CD4-positive, alpha-beta T cell treated with Interleukin-6 for 4 hours (primary cell): ENCODE measurements around the gene POLR3E.

ENCODE experiments used
- DNase-seq: peaks from one replicate; pipeline ENCODE4 v3.0.0-alpha.2; 2020; ENCODE audit warnings: mixed read lengths

The POLR3E gene

DNA sequence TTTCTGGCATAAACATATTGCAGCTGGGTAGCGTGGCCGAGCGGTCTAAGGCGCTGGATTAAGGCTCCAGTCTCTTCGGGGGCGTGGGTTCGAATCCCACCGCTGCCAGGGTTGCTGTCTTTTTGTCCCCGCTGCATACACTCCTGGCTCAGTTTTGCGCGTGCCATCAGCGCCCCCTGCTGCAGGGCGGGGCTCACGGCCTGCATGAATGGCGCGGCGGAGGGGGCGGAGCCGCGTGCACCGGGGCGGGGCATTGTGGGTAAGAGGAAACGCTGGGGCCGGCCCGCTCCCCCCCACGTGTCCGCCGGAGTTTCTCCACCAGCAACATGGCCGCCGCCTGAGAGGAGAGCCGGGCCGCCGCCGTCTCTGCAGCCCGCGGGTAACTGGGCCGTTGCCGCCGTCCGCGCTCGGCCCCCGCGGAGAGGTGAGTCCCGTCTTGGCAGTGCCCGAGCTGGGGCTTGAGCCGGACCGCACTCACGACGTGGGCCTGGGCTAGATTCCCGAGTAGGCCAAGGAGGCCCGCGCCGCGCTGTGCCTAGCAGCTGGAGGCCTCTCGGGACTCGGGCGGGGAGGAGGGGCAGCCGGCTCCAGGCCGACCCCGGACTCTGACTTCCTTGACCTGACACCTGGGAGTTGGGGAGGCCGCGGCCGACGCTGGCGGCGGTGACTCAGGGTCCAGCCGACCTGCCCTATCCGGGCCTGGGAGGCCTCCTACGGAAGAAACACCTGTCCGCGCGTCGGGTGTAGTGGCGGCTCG, at the start of gene POLR3E:
Gene POLR3E (plus strand): TSS at position 296 of the 757 bp plus-strand sequence. CDS start 5,560 bp downstream, outside the sequence.
- DNase-seq: peak; percentile 100

GRCh38 chr16:22250522-22250921, 46.7 kb upstream of the POLR3E start:
- no peak for DNase-seq

- DNase-seq: no peak
These were observed 44.9 kb upstream of the POLR3E start for GRCh38 chr16:22252317-22252716.

- DNase-seq: no peak
These were observed 43.9 kb upstream of the POLR3E start for GRCh38 chr16:22253272-22253671.

DNA sequence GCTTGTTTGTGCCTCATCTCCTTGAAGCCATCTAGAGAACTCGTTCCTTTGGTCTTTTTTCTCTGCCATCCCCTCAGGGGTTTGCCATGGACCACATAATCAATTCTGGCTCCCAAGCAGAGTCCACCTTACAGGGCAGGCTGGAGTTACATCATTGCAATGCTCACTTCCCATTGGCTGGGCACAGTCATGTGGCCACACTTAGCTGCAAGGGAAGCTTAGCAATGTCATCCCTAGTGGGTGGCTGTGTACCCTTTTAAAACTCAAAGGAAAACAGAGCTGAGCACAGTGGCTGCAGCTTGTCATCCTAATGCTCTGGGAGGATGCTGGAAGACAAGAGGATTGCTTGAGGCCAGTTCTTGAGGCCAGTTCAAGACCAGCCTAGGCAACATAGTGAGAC, 41.9 kb upstream of the POLR3E start:
- no peak for DNase-seq

DNA sequence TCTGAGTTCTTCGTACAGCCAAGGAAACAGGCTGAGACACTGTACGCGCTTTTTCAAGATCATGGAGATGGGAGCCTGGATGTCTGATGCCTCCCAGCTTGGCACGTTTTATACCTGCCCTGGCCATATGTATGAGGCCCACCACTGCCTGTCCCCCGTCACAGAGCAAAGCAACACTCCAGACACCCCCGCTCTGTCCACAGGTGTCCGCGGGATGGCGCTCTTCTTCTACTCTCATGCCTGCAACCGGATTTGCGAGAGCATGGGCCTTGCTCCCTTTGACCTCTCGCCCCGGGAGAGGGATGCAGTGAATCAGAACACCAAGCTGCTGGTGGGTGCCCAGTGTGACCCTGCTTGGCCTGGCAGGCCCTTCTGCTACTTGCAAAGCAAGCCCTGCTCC, 39.8 kb upstream of the POLR3E start:
- DNase-seq: no peak

DNA sequence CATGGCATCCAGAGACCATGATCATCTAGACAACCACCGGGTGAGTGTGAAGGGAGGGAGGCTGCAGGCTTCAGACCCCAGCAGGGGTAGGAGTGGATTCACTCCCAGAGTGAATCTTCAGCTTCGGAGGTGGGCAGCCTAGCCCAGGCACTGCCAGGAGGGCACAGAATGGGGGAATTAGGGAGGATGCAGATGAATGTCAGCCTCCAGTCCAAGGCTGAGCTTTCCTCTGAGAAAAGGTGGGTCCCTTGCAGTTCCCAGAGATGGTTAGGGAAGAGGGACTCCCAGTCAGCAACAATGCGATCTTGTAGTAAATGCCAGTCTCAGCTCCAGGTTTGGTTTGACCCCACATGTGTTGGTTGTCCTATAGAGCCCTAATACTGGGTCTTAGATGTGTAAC, 36.7 kb upstream of the POLR3E start:
- DNase-seq: no peak

- DNase-seq: peak; percentile 17
These were observed 34.7 kb upstream of the POLR3E start for GRCh38 chr16:22262460-22262859.

- DNase-seq: peak; percentile 9
These were observed 32.4 kb upstream of the POLR3E start for GRCh38 chr16:22264786-22265185.

DNA sequence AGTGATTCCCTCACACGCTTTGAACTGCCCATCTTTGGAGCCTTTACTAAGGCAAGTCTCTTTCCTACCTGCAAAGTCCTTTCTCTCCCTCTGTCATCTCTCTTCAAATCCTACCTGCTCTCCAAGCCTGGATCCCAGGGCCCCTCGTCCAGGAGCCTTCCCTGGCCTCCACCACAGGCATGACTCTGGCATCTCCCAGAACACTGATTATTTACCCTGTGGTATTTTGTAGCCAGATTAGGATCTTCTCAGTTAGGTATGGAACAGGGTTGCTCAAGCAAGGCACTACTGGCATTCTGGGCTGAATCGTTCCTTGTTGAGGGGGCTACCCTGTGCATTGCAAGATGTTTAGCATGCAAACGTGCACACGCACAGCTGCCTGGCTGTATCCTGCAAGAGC, 31.9 kb upstream of the POLR3E start:
- no peak for DNase-seq

DNA sequence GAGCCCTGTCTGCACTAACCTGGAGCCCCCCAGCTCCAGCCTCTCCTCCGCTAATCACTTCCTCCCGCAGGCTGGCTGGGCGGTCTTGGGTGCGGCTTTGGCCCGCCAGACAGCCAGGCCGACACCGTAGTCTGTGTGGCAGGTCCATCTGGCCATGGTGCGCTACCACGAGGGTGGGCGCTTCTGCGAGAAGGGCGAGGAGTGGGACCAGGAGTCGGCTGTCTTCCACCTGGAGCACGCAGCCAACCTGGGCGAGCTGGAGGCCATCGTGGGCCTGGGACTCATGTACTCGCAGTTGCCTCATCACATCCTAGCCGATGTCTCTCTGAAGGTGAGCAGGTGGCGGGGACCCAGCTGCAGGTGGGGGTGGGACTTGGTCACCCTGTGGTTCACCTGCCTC, 30.7 kb upstream of the POLR3E start:
- DNase-seq: no peak

GRCh38 chr16:22267764-22268163, 29.4 kb upstream of the POLR3E start:
- DNase-seq: no peak

- DNase-seq: no peak
These were observed 26.7 kb upstream of the POLR3E start for GRCh38 chr16:22270525-22270924.

GRCh38 chr16:22272870-22273650, 24.1 kb upstream of the POLR3E start:
- no peak for DNase-seq

DNA sequence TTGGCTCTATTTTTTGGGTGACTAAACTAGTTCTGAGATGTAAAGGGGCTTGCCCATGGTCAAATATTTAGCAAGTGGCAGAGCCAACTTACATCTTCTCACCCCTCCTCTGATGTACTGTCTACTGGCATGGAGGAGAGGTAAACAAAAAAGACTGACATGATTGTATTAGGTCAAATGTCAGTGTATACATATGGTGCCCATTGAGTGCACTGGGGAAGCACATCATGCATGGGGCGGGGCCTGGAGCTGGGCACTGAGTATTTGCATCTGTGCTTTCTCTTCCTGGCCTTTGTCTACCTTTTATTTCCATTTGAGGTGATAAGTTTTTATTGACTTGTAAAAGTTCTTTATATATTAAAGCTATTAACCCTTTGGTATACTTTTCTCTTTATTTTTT, 22.3 kb upstream of the POLR3E start:
- DNase-seq: no peak

DNA sequence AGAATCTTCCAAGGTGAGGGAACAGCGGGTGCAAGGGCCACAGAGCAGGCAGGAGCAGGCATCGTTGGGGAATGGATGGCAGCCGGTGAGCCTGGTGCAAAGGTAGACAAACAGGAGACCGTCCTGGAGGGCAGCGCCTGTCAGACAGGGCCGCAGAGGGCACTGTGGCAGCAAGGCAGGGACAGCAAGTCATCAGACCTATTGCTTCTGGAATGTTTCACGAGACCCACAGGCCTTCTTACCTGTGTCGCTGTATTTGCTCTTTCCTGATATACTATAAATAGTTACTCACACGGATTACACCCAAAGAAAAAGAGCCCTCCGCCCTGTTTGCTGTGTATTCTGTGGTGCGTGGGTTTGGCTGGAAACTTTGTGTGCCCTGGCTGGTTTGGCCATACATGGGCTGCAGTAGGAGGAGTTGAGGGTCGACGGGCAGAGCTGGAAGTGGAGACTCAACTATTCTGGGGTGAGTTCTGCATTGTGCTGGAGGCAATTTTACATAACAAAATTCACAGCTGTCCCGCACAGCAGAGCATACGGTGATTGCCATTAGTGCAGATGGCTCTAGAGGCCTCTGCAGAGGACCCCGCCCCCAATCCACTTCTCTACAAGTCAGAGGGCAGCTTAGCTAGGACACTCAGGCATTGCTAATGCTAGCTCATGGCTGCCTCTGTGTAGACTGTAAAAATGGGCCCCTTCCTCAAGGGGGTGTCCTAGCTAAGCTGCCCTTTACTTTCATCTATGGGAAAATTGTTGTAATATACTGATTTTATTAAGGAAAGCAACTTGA, 18.6 kb upstream of the POLR3E start:
- DNase-seq: no peak

- DNase-seq: no peak
These were observed 14.8 kb upstream of the POLR3E start for GRCh38 chr16:22282254-22282892.

DNA sequence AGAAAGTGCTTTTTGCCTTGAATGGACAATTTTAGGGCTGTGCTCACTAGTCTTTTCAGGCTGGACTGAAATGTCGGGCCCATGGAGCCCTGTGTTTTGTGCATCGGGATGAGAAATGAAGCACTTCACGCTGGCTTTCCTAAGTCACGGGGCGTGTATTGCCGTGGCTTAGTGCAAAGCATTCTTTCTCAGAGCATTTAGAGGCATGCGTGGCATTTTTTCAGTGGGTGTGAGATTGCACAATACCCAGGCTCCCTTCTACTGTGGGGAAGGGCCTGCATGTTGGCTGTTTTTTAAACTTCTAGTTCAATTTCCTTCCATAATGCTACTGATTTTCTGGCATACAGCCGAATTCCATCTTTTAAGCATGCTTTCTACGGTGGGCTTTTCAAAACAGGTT, 12.6 kb upstream of the POLR3E start:
- no peak for DNase-seq

GRCh38 chr16:22285080-22285479, 12.1 kb upstream of the POLR3E start:
- DNase-seq: no peak

DNA sequence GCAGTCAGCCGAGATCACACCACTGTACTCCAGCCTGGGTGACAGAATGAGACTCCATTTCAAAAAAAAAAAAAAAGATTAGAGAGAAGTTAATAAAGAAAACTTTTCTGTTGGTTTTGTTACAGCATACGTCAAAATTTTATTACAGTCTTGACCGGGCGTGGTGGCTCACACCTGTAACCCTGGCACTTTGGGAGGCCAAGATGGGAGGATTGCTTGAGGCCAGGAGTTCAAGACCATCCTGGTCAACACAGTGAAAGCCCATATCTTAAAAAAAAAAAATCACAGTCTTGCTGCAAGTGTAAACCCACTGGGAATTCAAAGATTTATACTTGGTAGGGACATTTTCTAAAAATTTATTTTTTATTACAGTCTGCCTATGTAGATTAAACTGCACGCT, 6.2 kb upstream of the POLR3E start:
- DNase-seq: no peak

GRCh38 chr16:22291860-22292318, 5.3 kb upstream of the POLR3E start:
- DNase-seq: no peak

- DNase-seq: no peak
These were observed 4.9 kb upstream of the POLR3E start for GRCh38 chr16:22292320-22292719.
